Activated CD4-positive, CD25-positive, alpha-beta regulatory T cell treated with anti-CD3 and anti-CD28 coated beads, Interleukin-2, amount 50 U/mL, for 72 hours (primary cell): ENCODE data around the gene NOTUM.
"Not testable (repeated sequence)": the region's sequence is repeated elsewhere in the genome, so short reads cannot be mapped to it uniquely, and the experiment has no call there.

Source experiments
- DNase-seq: peaks from one replicate; pipeline ENCODE4 v3.0.0; 2021

Gene NOTUM

DNA sequence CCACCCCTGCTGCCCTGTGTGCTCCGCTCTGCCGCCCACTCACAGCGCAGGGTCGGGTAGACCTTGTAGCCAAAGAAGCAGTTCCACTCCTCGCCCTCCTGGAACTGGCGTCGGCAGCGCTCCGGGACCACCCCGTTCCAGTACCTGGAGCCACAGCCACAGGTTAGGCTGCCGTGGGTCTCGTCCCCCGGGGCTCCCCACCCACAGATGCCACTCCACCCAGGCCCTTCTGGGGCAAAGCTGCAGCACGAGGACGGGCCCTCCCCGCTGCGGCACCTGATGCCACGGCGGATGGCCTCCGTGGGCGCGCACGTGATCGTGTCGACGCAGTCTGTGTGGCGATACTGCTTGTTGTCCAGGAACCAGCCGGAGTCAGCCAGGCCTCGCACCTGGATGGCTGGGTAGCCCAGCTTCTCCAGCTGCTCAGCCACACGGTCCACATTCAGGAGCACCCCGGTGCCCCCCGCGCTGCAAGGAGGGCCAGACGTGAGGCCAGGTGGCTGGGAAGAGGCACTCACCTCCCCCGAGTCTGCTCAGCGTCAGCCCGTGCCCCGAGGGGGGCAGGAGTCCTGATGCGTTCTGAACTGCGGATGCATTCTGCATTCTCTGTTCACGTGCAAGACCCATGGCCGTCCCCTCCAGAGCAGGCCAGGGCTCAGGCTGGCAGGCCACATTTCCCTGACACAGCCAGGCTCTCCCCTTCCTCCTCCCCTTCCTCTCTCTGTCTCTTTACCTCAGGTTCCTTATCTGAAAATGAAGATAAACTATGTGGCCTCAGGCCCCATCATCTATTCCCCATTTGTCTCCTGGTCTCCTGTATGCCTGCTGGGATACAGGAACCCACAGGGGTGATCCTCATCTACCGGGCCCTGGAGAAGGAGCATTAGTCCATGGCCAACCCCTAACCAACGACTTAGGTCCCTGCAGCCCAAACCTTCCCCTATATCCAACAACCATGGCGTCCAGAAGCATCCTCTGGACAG is 4.1 kb downstream of the NOTUM start:
- no peak for DNase-seq

DNA sequence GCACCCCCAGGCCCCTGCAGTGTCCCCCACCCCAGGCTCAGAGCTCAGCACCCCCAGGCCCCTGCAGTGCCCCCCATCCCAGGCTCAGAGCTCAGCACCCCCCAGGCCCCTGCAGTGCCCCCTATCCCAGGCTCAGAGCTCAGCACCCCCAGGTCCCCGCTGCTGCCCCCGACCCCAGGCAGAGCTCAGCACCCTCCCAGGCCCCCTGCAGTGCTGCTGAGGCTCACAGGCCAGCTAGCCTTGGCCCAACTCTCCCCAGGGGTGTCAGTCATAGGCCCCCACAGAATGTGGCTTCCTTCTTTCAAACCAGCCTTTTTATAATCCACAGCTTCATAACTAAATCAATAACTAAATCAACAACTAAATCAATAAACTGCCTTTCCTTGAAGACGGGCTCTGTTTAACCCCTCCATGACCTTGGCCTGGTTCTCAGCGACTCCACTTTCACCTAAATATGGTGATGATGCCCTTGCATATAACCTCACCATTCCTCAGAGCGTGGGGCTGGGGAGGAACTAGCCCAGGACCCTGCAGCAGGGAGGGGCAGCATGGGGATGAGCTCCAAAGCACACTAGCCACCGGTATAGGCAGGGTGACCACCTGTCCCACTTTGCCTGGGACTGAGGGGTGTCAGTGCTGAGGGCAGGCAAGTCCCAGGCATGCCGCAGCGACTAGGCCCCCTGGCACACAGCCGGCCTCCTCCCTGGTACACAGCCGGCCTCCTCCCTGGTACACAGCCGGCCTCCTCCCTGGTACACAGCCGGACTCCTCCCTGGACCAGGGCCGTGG is 5.0 kb downstream of the NOTUM start:
- DNase-seq = no peak

DNA sequence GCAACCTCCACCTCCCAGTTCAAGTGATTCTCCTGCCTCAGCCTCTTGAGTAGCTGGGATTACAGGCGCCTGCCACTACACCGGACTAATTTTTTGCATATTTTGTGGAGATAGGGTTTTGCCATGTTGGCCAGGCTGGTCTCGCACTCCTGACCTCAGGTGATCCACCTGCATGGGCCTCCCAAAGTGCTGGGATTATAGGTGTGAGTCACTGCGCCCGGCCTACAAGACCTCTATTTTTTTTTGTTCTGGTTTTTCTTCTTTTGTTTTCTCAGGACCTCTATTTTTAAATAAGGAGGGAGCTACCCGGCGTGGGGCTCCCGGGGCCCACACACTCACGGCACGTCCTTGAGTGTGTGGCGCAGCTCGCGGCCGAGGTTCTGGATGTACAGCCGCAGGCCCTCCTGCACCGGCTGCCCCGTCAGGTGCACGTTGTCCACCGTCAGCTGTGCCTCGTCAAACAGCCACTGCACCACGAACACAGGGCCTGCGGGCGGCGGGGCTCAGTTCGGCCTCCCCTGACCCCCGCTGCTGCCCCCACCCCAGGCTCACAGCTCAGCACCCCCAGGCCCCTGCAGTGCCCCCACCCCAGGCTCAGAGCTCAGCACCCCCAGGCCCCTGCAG is 5.8 kb downstream of the NOTUM start:
- no peak for DNase-seq

DNA sequence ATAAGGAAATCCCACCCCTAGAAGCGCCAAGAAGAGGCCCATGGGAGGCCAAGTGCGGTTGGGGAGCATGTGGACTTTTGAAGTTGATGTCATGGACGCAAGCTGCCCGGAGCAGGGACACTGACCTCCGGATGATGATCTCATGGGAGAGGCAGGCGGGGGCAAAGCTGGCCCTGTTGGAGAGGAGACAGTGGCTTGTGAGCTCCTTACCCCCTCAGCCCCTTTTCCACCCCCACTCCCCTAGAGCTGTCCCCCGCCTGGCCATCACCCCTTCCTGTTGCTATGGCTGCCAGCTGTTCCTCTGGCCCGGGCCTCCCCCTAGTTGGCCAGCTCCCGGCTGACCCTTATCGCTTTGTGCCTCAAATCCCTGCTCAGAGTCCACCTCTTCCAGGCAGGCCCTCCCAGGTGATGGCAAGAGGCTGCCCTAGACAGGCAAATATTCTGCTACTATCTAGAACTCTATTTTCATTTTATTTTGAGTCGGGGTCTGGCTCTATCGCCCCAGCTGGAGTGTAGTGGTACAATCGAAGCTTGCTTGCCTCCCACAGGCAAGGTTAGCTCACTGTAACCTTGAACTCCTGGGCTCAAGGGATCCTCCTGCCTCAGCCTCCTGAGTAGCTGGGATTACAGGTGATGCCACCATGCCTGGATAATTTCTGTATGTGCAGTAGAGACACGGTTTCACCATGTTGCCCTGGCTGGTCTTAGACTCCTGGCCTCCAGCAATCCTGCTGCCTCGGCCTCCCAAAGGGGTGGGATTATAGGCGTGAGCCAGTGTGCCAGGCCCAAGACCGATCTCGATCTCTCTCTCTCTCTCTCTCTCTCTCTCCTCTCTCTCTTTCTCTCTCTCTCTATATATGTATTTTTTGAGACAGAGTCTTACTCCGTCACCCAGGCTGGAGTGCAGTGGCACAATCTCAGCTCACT is 6.6 kb downstream of the NOTUM start:
- DNase-seq = no peak

DNA sequence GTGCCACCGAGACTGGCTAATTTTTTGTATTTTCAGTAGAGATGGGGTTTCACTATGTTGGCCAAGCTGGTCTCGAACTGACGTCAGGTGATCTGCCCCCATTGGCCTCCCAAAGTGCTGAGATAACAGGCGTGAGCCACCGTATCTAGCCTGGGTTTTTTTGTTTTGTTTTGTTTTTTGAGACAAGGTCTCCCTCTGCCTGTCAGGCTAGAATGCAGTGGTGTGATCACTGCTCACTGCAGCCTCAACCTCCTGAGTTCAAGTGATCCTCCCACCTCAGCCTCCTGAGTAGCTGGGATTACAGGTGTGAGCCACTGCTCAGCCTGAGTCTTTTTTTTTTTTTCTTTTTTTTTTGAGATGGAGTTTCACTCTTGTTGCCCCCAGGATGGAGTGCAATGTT is 7.5 kb downstream of the NOTUM start:
- DNase-seq = not testable (repeated sequence)

DNA sequence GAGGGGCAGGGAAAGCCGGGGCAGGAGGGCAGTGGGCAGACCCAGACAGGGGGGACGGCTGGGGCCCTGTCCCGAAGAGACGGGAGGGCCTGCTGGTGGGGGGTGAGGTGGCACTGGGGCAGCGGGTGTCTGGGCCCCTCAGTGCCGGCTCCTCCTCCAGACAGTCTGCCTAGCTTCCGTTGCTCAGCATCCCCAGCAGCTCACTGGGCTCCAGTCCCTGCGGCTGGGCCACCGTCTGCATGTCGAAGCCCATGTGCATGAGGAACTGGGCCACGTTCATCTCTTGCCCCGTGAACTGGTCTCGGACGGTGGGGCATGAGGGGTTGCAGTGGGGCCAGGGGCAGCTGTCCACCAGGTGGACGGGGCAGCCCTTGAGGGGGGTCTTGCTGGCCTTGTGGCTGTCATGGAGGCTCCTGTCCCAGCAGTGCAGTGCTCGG is 8.2 kb downstream of the NOTUM start:
- DNase-seq = no peak

DNA sequence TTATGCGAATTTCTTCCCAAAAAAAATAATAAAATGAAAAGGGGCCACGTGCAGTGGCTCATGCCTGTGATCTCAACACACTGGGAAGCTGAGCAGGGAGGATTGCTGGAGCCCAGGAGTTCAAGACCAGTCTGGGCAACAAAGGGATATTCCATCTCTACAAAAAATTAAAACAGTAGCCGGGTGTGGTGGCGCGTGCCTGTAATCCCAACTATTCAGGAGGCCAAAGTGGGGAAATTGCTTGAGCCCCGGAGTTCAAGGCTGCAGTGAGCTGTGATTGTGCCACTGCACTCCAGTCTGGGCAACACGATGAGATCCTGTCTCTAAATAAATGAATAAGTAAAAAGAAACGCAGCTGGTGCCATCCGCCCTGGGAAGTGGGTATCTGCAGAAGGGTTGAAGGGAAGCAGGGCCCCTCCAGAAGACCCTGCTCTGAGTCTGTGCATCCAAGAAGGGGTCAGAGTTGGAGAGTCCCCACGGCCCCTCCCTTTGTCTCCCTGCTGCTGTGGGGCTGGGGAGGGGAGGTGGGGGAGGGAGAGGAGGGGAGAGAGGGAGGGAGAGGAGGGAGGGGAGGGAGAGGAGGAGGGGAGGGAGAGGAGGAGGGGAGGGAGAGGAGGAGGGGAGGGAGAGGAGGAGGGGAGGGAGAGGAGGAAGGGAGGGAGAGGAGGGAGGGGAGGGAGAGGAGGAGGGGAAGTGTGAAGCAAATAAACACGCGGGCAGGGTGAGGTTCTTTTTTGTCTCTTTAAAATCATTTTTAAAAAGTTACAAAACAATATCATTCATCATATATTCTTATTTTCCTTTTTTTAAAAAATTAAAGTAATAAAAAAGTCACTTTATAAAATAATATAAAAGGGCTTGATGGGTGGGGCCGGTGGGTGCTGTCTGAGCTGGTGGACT is 9.0 kb downstream of the NOTUM start:
- DNase-seq = no peak

DNA sequence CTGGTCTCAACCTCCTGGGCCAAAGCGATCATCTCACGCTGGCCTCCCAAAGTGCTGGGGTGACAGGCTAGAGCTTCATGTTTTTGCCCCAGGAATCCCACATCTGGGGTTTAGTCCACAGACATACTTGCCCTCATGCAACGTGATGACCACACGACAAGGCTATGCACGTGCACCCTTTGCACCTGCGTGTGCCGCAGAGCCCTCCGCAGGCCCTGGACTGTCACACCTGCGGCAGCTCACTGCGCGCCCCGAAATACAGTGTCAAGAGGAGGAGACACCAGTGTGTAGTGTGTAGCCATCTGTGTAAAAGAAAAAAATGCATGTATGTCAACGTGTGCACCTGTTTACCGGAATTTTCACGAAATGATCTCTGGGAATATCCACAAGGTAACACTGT is 10.5 kb downstream of the NOTUM start:
- DNase-seq = no peak

DNA sequence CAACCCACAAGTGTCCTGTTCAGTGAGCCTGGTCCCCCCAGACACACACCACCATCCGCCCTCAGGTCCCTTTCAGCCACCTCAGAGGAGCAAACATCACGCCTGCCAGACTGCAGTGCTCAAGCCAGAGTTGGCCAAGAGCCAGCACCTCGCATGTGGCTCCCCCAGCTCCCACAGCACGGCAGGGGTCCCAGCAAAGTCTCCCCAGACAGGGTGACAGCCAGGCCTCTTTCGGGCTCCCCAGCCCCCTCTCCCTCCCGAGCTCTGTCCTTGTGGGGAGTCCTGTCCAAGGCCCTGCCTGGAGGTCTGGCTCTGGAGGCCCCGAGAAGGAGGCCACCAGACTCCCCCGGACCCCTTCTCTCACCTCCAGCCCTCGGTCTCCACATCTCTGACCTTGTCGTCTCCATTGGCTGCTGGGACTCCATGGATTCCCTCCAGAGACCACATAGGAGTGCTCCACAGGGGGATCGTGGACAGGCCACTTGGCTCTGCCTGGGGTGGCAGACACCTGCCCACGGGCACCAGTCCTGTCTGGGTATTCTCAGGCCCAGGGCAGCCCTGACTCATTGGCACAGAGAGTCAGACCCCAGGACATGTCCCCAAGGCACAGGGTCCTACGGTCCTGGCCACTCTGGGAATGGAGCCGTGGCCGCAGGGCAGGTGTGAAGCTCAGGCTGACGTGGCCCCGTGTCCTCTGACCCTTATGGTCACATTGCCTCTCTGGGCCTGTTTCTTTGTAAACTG is 12.2 kb downstream of the NOTUM start:
- no peak for DNase-seq

DNA sequence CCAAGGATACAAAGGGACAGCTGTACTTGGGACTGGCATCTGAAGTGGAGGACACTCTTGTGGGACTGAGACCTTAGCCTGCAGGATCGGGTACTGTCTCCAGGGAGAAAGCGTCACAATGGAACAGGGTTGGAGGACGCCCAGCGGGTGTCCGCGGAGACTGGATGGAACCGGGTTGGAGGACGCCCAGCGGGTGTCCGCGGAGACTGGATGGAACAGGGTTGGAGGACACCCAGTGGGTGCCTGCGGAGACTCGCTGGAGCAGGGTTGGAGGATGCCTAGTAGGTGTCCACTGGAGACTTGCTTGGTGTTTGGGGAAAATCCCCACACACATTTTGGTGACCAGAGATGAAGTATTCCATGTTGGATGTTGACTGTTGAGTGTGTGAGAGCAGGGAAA is 13.8 kb downstream of the NOTUM start, which contains the start of gene MYADML2:
TSS of gene MYADML2 (minus strand) at position 45 of the 400 bp plus-strand sequence. CDS start 5,492 bp downstream, outside the sequence.
- DNase-seq = no peak

DNA sequence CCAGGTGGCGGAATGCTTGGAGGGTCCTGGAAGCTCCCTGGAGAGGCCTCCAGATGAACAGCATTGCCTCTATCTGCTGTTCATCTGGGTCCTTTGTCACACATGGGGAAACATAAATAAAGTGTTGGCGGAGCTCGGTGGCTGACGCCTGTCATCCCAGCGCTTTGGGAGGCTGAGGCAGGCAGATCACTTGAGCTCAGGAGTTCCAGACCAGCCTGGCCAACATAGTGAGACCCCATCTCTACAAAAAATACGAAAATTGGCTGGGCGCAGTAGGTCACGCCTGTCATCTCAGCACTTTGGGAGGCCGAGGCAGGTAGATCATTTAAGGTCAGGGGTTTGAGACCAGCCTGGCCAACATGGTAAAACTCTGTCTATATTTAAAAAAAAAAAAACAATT is 16.1 kb downstream of the NOTUM start:
- no peak for DNase-seq

DNA sequence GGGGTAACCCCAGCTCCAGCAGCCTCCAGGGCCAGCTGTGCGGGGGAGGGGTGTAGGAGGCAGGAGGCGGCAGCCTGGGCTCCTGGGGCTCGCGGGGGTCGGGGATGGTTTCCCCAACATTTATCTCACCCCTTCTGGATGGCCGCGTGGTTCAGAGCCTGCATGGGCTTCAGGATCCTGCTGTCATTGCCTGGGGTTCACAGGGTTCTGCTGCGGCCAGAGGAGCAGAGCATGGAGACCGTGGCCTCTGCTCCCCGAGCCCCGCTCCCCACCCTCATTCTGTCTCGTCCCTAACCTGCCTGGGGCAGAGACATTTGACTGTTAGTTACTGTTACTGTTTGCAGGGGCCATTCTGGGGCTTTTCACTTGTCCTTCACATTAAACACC is 18.8 kb downstream of the NOTUM start:
- no peak for DNase-seq

DNA sequence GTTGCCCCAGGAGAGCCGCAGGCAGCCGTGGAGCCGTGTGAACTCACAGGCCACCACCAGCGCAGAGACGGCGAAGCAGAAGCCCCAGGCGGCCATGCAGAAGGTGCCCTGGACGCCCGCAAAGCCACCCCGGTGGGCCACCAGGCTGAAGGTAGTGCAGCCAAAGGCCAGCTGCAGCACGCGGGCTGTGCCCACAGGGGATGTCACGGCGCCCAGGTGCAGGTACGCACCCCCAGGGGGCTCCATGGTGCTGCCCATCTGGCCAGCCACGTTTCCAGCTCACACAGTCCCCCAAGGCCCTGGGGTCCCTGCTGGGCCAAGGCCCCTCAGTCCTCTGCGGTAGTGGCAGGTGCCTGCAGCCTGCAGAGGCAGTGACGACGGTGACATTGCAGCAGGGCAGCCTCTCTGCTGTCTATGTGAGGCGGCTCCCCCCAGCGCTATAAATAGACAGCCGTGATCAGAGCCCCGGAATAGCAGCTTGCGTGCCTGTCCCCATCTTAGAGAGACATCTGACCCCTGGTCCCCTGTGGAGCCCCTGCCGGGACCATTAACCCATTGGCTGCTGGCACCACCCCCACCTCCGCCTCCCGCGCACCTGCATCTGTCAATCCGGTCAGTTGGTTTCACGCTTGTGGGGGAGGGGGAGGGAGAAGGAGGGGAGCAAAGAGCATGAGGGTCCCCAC is 19.4 kb downstream of the NOTUM start:
- DNase-seq = no peak

DNA sequence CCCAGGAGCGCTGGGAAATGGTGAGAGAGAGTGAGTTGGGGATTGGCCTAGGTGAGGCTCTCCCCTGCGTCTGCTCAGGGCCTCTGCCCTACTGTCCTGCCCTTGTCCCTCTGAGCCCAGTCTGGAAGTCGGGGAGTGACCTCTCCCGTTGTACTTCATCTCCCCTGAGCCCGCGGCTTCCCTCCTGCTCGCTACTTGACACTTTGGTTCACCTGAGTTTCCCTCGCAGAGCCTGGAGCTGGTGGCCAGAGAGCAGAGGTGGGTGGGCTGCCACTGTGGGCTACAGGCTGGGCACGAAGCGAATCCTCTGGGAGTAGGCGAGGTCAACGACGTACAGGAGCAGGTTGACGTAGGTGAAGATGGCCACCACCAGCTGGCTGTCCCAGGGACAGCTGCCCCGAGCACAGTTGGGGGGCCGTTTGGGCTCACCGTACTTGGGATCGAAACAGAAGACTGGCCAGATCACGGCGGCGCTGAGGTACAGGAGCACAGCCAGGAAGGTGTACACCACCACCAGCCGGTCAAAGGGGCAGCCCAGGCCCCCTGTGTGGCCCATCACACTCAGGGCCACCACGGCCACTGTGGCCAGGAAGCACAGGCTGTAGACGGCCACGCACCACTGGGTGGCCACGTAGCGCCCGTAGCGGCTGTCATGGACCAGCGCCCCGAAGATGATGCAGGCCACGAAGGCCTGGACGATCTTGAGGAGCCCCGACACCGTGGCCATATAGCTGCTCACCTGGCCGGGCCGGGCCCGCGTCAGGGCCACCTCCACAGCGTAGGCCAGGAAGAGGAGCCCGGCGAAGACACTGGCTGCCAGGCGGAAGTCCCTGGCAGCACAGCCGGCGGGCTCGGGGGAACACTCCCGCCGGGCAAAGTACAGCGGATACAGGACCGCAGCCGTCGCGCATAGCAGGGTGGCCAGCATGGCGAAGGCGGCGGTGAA is 20.2 kb downstream of the NOTUM start:
- no peak for DNase-seq

DNA sequence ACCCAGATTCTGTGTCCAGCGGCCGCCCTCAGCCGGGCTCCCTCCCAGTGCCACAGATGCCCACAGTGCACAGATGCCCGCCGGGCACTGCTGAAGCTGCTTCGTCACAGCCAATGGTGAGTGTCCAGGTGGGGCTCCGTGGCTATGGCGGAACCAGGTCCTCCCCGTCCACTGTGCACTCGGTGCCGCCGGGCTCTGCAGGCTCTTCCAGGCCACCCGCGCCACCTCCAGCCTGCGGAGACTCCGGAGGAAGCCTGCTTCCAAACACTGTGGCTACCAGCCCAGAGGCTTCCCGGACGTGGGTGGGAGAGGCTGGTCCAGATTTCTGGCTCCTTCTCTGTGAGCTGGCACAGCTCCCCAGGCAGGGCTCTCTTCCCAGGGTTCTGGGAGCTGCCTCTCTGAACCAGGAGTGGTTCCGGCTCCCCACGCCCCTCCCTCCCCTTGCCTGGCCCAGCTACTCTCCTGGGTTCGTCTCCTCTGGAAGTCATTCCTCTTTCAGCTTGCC is 21.1 kb downstream of the NOTUM start:
- no peak for DNase-seq

DNA sequence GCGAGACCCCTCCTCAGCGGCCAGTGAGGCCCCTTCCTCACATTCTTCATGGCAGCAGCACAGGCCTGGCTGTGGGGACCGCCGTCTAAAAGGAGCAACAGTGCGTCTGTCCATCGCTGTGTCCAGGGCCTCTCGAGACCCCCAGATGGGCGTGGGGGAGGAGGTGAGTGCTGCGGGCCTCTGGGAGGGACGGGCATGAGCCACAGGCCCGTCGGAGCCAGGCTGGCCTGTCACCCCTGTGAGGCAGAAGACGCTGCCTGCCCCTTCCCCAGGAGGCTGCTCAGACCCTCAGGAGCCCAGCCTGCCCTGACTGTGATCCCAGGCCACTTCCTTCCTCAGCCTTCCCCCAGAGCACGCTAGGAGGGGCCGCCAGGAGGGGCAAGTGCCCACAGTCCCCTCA is 21.8 kb downstream of the NOTUM start:
- no peak for DNase-seq

DNA sequence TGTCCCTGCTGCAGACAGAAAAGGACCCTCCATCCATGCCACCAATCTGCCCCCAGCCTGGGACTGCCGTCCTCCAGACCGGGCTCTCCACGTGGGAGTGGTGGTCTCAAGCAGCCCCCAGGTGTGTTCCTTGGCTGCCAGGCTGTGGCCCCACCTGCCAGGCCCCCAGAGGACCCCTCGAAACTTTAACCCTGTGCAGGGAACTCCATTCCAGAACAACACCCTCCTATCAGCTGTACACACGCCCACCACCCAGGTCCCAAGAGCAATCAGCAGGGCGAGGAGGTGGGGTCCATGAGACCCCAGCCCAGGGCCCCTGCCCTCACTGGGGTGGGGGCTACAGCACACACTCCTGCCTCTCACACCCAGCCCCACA is 25.3 kb downstream of the NOTUM start:
- no peak for DNase-seq
